ENCODE results near the gene IGFBP4. TPM values are rescaled to one million over a fixed set of nuclear protein-coding genes. Genes with fewer than 3 reads are reported as not detected.

IGFBP4 gene
- total RNA-seq, 4 donors from 2014 or later: 98.4 to 302 (median 166) TPM

GRCh38 chr17:40415390-40415789 lies 27.9 kb upstream of the IGFBP4 start:
- DNase-seq: no peak
- Histone ChIP-seq H3K36me3 (no peaks in the 10 kb centered on the region), H3K4me3 (no peak overlapping the region), H3K27me3 (no peaks in the 10 kb centered on the region), H3K9me3 (no peaks in the 10 kb centered on the region), H3K4me1 (peaks cover 4 to 30% (median 11%) of the 10 kb centered on the region in 4 donors), H3K27ac (no peak overlapping the region)
- 24 to 37% methylated on average over 3 of the region's 3 CpGs for WGBS, 2 donors (ENCODE audit: low coverage in 1 of 2)
- in situ Hi-C loops (cut with MboI; ENCODE audit: low pct_ligation_motif_present in 1 of 4, low pct_unique_long_range_greater_than_20kb in 1 of 4, low sequenced_read_pairs in 3 of 4): loop anchor here in 1 of 4 donors (10.0 kb wide), 1 partner anchor 51 kb away; the partner anchor contains the start of gene GJD3
- intact Hi-C loops (cut with DNase I; ENCODE audit: low total_unique reads): loop anchor here (5.0 kb wide), 1 partner anchor 53 kb away; the partner anchor contains the start of gene GJD3
- no peak for TF ChIP-seq POLR2AphosphoS5 (IDR thresholded peaks at IDR 0.05)
- peak; percentile 64 to 75 (median 66) for TF ChIP-seq CTCF (IDR thresholded peaks at IDR 0.05)

GRCh38 chr17:40416671-40417070 lies 26.6 kb upstream of the IGFBP4 start:
- Histone ChIP-seq H3K4me3 (peak overlapping the region in 2 of 4 donors; percentile 58 to 82), H3K9me3 (no peaks in the 10 kb centered on the region), H3K4me1 (peaks cover 4 to 30% (median 11%) of the 10 kb centered on the region in 4 donors), H3K27me3 (no peaks in the 10 kb centered on the region), H3K36me3 (no peaks in the 10 kb centered on the region), H3K27ac (no peak overlapping the region)
- 29 to 34% methylated on average over 3 of the region's 3 CpGs for WGBS, 2 donors (ENCODE audit: low coverage in 1 of 2)
- no peak for DNase-seq
- intact Hi-C loops (cut with DNase I; ENCODE audit: low total_unique reads) (loop anchor here (5.0 kb wide), 1 partner anchor 54 kb away; the partner anchor contains the start of gene GJD3), in situ Hi-C loops (cut with MboI; ENCODE audit: low pct_ligation_motif_present in 1 of 4, low pct_unique_long_range_greater_than_20kb in 1 of 4, low sequenced_read_pairs in 3 of 4) (loop anchor here in 1 of 4 donors (10.0 kb wide), 1 partner anchor 52 kb away; the partner anchor contains the start of gene GJD3)
- TF ChIP-seq CTCF (IDR thresholded peaks at IDR 0.05) (no peak), POLR2A (IDR thresholded peaks at IDR 0.05) (no peak), POLR2AphosphoS5 (IDR thresholded peaks at IDR 0.05) (no peak), EP300 (IDR thresholded peaks at IDR 0.05; ENCODE audit: low read depth) (no peak)

GRCh38 chr17:40417258-40417608 lies 26.0 kb upstream of the IGFBP4 start:
- TF ChIP-seq POLR2A (IDR thresholded peaks at IDR 0.05): no peak
- TF ChIP-seq EP300 (IDR thresholded peaks at IDR 0.05; ENCODE audit: low read depth): no peak
- TF ChIP-seq POLR2AphosphoS5 (IDR thresholded peaks at IDR 0.05): no peak
- no peak for TF ChIP-seq CTCF (IDR thresholded peaks at IDR 0.05)
- Histone ChIP-seq H3K9me3 (no peaks in the 10 kb centered on the region), H3K27me3 (no peaks in the 10 kb centered on the region), H3K4me3 (peak overlapping the region; percentile 48 to 82 (median 61)), H3K27ac (peak overlapping the region in 3 of 4 donors; percentile 50 to 65 (median 63)), H3K36me3 (no peaks in the 10 kb centered on the region), H3K4me1 (peaks cover 4 to 30% (median 11%) of the 10 kb centered on the region in 4 donors)
- 1% methylated on average over 12 of the region's 21 CpGs; no CpG with 5 or more reads in 1 of the 2 donors for WGBS, 2 donors (ENCODE audit: low coverage in 1 of 2)
- no peak for DNase-seq
- intact Hi-C loops (cut with DNase I; ENCODE audit: low total_unique reads): loop anchor here (5.0 kb wide), 1 partner anchor 55 kb away; the partner anchor contains the start of gene GJD3
- in situ Hi-C loops (cut with MboI; ENCODE audit: low pct_ligation_motif_present in 1 of 4, low pct_unique_long_range_greater_than_20kb in 1 of 4, low sequenced_read_pairs in 3 of 4): loop anchor here in 1 of 4 donors (10.0 kb wide), 1 partner anchor 52 kb away; the partner anchor contains the start of gene GJD3

GRCh38 chr17:40417609-40418427 lies 25.4 kb upstream of the IGFBP4 start, which contains the start of gene TOP2A:
TOP2A (minus strand) TSS chr17:40417896; CDS start chr17:40417791, 105 bp downstream.
- peak within 1 kb of the TSS; percentile 48 to 82 (median 61) for H3K4me3 ChIP-seq
- H3K9me3 ChIP-seq: no peaks in the 10 kb centered on the region
- H3K36me3 ChIP-seq: no peaks in the 10 kb centered on the region
- intact Hi-C loops (cut with DNase I; ENCODE audit: low total_unique reads): loop anchor here (5.0 kb wide), 1 partner anchor 56 kb away; the partner anchor contains the start of gene GJD3
- TF ChIP-seq POLR2A (IDR thresholded peaks at IDR 0.05): no peak
- TF ChIP-seq POLR2AphosphoS5 (IDR thresholded peaks at IDR 0.05): peak in 1 of 3 donors; percentile 15
- TF ChIP-seq CTCF (IDR thresholded peaks at IDR 0.05): no peak
- no peak for TF ChIP-seq EP300 (IDR thresholded peaks at IDR 0.05; ENCODE audit: low read depth)
- in situ Hi-C loops (cut with MboI; ENCODE audit: low pct_ligation_motif_present in 1 of 4, low pct_unique_long_range_greater_than_20kb in 1 of 4, low sequenced_read_pairs in 3 of 4): loop anchor here in 1 of 4 donors (10.0 kb wide), 1 partner anchor 53 kb away; the partner anchor contains the start of gene GJD3
- WGBS, 2 donors (ENCODE audit: low coverage in 1 of 2): 0% methylated on average over 3 to 42 of the region's 49 CpGs
- peak; percentile 98 for DNase-seq
- peaks cover 4 to 30% (median 11%) of the 10 kb centered on the region in 4 donors for H3K4me1 ChIP-seq
- peak within 1 kb of the TSS; percentile 74 to 80 (median 76) for H3K27ac ChIP-seq
- no peaks in the 10 kb centered on the region for H3K27me3 ChIP-seq
